ENCODE results near the gene GAL3ST2. TPM values are rescaled to one million over a fixed set of nuclear protein-coding genes. Genes with fewer than 3 reads are reported as not detected.

GAL3ST2 gene
- polyA plus RNA-seq, 1 of the 3 experiments (the other 2 are of a cell fraction), result 0.15 TPM

DNA sequence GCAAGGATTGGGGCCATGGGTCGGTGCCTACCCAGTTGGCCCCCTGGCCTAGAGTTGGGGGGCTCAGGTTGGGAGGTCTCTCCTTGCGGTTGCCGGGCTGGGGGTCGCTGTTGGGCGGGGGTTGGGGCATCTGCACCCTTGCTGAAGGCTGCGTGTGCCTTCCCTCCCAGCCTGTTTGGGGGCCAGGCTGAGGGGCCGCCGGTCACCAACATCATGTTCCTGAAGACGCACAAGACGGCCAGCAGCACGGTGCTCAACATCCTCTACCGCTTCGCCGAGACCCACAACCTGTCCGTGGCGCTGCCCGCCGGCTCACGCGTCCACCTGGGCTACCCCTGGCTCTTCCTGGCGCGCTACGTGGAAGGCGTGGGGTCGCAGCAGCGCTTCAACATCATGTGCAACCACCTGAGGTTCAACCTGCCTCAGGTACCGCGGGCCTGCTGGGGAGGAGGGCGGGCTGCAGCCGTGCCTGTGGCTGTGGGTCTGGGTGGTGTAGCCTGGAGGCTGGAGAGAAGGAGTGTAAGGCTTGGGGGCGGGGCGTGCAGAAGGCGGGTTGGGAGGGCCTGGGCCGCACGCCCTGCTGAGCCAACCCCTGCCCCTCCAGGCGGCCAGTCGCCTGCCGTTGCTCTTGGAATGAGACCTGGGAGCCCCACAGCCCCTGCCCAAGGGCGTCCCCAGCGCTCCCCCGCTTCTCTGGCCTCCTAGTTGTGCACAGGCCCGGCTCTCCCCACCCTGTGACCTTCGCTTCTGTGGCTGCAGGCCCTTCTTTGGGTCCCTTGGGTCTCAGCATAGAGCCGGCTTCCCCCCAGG is 25.2 kb downstream of the GAL3ST2 start:
- ChIA-PET CTCF (interaction anchor here (1.0 kb wide), 1 partner anchor 99 kb away, joined by 3 read pairs; no protein-coding TSS in a partner anchor), POLR2A (no interaction called here)
- no peak overlapping the region for H3K4me3 ChIP-seq (ENCODE audit: low read depth in 2 of 2, low read length in 1 of 2)
- no peak overlapping the region for H3K9ac ChIP-seq
- no peaks in the 10 kb centered on the region for H3K9me3 ChIP-seq
- DNase-seq, result peak; percentile 42
- no peaks in the 10 kb centered on the region for H3K9me2 ChIP-seq
- TF ChIP-seq, protein P1, sequence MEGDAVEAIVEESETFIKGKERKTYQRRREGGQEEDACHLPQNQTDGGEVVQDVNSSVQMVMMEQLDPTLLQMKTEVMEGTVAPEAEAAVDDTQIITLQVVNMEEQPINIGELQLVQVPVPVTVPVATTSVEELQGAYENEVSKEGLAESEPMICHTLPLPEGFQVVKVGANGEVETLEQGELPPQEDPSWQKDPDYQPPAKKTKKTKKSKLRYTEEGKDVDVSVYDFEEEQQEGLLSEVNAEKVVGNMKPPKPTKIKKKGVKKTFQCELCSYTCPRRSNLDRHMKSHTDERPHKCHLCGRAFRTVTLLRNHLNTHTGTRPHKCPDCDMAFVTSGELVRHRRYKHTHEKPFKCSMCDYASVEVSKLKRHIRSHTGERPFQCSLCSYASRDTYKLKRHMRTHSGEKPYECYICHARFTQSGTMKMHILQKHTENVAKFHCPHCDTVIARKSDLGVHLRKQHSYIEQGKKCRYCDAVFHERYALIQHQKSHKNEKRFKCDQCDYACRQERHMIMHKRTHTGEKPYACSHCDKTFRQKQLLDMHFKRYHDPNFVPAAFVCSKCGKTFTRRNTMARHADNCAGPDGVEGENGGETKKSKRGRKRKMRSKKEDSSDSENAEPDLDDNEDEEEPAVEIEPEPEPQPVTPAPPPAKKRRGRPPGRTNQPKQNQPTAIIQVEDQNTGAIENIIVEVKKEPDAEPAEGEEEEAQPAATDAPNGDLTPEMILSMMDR (IDR thresholded peaks at IDR 0.05), result no peak
- TF ChIP-seq, protein P2, sequence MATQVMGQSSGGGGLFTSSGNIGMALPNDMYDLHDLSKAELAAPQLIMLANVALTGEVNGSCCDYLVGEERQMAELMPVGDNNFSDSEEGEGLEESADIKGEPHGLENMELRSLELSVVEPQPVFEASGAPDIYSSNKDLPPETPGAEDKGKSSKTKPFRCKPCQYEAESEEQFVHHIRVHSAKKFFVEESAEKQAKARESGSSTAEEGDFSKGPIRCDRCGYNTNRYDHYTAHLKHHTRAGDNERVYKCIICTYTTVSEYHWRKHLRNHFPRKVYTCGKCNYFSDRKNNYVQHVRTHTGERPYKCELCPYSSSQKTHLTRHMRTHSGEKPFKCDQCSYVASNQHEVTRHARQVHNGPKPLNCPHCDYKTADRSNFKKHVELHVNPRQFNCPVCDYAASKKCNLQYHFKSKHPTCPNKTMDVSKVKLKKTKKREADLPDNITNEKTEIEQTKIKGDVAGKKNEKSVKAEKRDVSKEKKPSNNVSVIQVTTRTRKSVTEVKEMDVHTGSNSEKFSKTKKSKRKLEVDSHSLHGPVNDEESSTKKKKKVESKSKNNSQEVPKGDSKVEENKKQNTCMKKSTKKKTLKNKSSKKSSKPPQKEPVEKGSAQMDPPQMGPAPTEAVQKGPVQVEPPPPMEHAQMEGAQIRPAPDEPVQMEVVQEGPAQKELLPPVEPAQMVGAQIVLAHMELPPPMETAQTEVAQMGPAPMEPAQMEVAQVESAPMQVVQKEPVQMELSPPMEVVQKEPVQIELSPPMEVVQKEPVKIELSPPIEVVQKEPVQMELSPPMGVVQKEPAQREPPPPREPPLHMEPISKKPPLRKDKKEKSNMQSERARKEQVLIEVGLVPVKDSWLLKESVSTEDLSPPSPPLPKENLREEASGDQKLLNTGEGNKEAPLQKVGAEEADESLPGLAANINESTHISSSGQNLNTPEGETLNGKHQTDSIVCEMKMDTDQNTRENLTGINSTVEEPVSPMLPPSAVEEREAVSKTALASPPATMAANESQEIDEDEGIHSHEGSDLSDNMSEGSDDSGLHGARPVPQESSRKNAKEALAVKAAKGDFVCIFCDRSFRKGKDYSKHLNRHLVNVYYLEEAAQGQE (IDR thresholded peaks at IDR 0.05; ENCODE audit: low read depth, low read length), result no peak
- TF ChIP-seq MXI1 (IDR thresholded peaks at IDR 0.05; ENCODE audit: low read depth, low read length), result no peak
- TF ChIP-seq CHD2 (IDR thresholded peaks at IDR 0.05; ENCODE audit: low read length, partially characterized antibody), result no peak
- H3F3A ChIP-seq (replicated peaks; ENCODE audit: insufficient read depth), result no peaks in the 10 kb centered on the region
- no peaks in the 10 kb centered on the region for H4K20me1 ChIP-seq (ENCODE audit: insufficient read depth)
- no peaks in the 10 kb centered on the region for H3K36me3 ChIP-seq (replicated peaks in 1 of 2; ENCODE audit: control insufficient read depth in 1 of 2, insufficient read depth in 2 of 2, low read length in 1 of 2)
- H2AFZ ChIP-seq (ENCODE audit: low read depth), result no peak overlapping the region
- 96% methylated on average over 17 of the region's 44 CpGs for WGBS (ENCODE audit: low lambda C conversion rate)
- no peaks in the 10 kb centered on the region for H3K27me3 ChIP-seq (ENCODE audit: insufficient read depth)
- no peak overlapping the region for H3K4me2 ChIP-seq
- no peak overlapping the region for H3K27ac ChIP-seq (ENCODE audit: low read depth in 2 of 2, low read length in 1 of 2)
- no peaks in the 10 kb centered on the region for H3K79me2 ChIP-seq (ENCODE audit: insufficient read depth)
- peaks cover 6 to 38% of the 10 kb centered on the region in 2 experiments; a peak in 3 of 4 replicates for H3K4me1 ChIP-seq (ENCODE audit: control insufficient read depth in 1 of 2, insufficient read depth in 2 of 2, low read depth in 1 of 2, low read length in 1 of 2)

DNA sequence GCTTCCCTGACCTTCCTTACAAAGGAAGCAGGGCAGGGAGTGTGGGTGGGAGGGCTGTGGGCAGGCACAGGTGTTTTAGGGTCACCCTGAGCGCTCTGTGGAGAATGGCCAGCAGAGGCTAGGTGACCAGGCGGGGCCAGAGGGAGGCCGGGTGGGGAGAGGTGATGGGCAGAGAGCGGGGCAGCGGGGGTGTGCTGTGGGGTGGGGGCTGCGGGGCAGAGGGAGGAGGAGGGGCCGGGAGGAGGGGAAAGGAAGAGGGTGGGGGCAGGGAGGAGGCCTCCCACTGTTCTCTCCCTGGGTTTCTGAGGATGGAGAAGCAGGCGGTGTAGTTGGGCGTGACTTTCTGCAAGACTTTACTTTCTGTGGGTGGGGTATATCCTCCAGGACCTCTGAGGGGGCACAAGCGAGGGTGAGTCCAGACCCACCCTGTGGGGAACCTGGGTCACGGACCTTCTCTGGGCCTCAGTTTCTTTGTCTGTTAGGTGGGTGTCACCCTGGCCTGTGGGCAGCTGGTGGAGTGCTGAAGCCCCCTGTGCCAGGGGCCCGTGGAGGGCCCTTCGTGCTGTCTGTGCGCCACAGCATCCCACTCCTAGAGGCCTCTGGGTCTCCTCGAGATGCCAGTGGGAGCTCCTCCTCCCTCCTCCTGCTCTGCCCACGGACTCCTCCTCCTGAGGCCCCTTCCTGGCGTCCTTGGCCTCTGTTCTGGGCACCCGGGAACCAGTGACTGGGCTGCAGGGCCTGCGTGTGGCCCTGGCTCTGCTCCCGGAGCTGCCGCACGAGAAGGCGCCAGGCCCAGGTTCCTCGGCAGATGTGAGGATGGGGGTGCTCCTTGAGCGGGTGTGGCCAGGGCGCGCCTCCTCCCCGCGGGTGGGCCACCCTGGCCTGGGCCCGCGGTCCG is 26.0 kb downstream of the GAL3ST2 start:
- H3K4me3 ChIP-seq (ENCODE audit: low read depth in 2 of 2, low read length in 1 of 2), result no peak overlapping the region
- H3K4me1 ChIP-seq (ENCODE audit: control insufficient read depth in 1 of 2, insufficient read depth in 2 of 2, low read depth in 1 of 2, low read length in 1 of 2), result peaks cover 6 to 35% of the 10 kb centered on the region in 2 experiments; a peak in 3 of 4 replicates
- WGBS (ENCODE audit: low lambda C conversion rate), result 93% methylated on average over 18 of the region's 32 CpGs
- H2AFZ ChIP-seq (ENCODE audit: low read depth), result no peak overlapping the region
- no peak overlapping the region for H3K4me2 ChIP-seq
- DNase-seq, result peak; percentile 29
- CTCF ChIA-PET, result interaction anchor here (1.4 to 2.0 kb wide), 3 partner anchors 68 to 100 kb away, joined by 5 to 7 read pairs (median 5); partner anchors contain the start of genes D2HGDH and ING5
- H3K9me3 ChIP-seq, result no peaks in the 10 kb centered on the region
- no peak overlapping the region for H3K9ac ChIP-seq
- no peaks in the 10 kb centered on the region for H3K27me3 ChIP-seq (ENCODE audit: insufficient read depth)
- H3K27ac ChIP-seq (ENCODE audit: low read depth in 2 of 2, low read length in 1 of 2), result peak overlapping the region in 1 of 2 experiments; percentile 93; a peak in 1 of 4 replicates
- H3K79me2 ChIP-seq (ENCODE audit: insufficient read depth), result no peaks in the 10 kb centered on the region
- H3K9me2 ChIP-seq, result no peaks in the 10 kb centered on the region
- no peaks in the 10 kb centered on the region for H4K20me1 ChIP-seq (ENCODE audit: insufficient read depth)
- H3F3A ChIP-seq (replicated peaks; ENCODE audit: insufficient read depth), result no peaks in the 10 kb centered on the region
- POLR2A ChIA-PET, result no interaction called here
- no peaks in the 10 kb centered on the region for H3K36me3 ChIP-seq (replicated peaks in 1 of 2; ENCODE audit: control insufficient read depth in 1 of 2, insufficient read depth in 2 of 2, low read length in 1 of 2)
- TF ChIP-seq, protein P1 (IDR thresholded peaks at IDR 0.05), result no peak
- TF ChIP-seq GATA2 (CRISPR knock-in tag; IDR thresholded peaks at IDR 0.05) (no peak), RFX5 (IDR thresholded peaks at IDR 0.05; ENCODE audit: low read length) (no peak), SIN3A (IDR thresholded peaks at IDR 0.05; ENCODE audit: borderline replicate concordance, low read depth, low read length) (no peak), RXRA (IDR thresholded peaks at IDR 0.05; ENCODE audit: borderline replicate concordance, low read depth) (no peak), JUND (IDR thresholded peaks at IDR 0.05) (no peak)
- TF ChIP-seq, protein P3, sequence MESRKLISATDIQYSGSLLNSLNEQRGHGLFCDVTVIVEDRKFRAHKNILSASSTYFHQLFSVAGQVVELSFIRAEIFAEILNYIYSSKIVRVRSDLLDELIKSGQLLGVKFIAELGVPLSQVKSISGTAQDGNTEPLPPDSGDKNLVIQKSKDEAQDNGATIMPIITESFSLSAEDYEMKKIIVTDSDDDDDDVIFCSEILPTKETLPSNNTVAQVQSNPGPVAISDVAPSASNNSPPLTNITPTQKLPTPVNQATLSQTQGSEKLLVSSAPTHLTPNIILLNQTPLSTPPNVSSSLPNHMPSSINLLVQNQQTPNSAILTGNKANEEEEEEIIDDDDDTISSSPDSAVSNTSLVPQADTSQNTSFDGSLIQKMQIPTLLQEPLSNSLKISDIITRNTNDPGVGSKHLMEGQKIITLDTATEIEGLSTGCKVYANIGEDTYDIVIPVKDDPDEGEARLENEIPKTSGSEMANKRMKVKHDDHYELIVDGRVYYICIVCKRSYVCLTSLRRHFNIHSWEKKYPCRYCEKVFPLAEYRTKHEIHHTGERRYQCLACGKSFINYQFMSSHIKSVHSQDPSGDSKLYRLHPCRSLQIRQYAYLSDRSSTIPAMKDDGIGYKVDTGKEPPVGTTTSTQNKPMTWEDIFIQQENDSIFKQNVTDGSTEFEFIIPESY (IDR thresholded peaks at IDR 0.05; ENCODE audit: borderline replicate concordance, low read depth), result no peak
- TF ChIP-seq, protein P4, sequence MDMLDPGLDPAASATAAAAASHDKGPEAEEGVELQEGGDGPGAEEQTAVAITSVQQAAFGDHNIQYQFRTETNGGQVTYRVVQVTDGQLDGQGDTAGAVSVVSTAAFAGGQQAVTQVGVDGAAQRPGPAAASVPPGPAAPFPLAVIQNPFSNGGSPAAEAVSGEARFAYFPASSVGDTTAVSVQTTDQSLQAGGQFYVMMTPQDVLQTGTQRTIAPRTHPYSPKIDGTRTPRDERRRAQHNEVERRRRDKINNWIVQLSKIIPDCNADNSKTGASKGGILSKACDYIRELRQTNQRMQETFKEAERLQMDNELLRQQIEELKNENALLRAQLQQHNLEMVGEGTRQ (IDR thresholded peaks at IDR 0.05; ENCODE audit: borderline replicate concordance, low read depth, low read length), result no peak
